Neural crest cell (in vitro differentiated cells): Measurements from ENCODE around the gene CARD8. TPM values are rescaled to one million over a fixed set of nuclear protein-coding genes. Genes with fewer than 3 reads are reported as not detected.
"Not testable (repeated sequence)": the region's sequence is repeated elsewhere in the genome, so short reads cannot be mapped to it uniquely, and the experiment has no call there.

Source experiments
- DNase-seq: peaks from one replicate; pipeline ENCODE4 v3.0.0; 2021; ENCODE audit warnings: low read depth, mixed read lengths, low spot score
- H3K27ac Mint-ChIP-seq: one replicate; pipeline ENCODE4 v1.8.0; 2021; ENCODE audit warnings: mild to moderate bottlenecking, mixed read lengths; ENCODE audit not compliant: unreplicated experiment
- H3K27me3 Mint-ChIP-seq: 2 replicates; pipeline ENCODE4 v1.8.0; 2021; ENCODE audit warnings: low read depth, mild to moderate bottlenecking, mixed read lengths
- H3K36me3 Mint-ChIP-seq: 2 replicates; pipeline ENCODE4 v1.8.0; 2021; ENCODE audit warnings: low read depth, mild to moderate bottlenecking, mixed read lengths
- H3K4me1 Mint-ChIP-seq: 2 replicates; pipeline ENCODE4 v1.8.0; 2021; ENCODE audit warnings: mixed read lengths
- H3K4me3 Mint-ChIP-seq: one replicate; pipeline ENCODE4 v1.8.0; 2021; ENCODE audit warnings: mild to moderate bottlenecking, mixed read lengths
- H3K9me3 Mint-ChIP-seq: 2 replicates; pipeline ENCODE4 v1.8.0; 2021; ENCODE audit warnings: mixed read lengths
- CTCF ChIP-seq: fragments of 200-600 bp; sonication (generic); conservative IDR thresholded peaks from 2 replicates; pipeline ENCODE4 v1.5.0; 2021; ENCODE audit warnings: antibody characterized with exemption, mild to moderate bottlenecking
- total RNA-seq: library from RNA; stranded (reverse); gene quantifications from 2 replicates; pipeline ENCODE4 v1.2.1, GENCODE V29; 2021

The CARD8 gene
- total RNA-seq, 1 donor from 2014 or later = 65.8 TPM

- no peak for TF ChIP-seq CTCF
- DNase-seq = no peak
- Mint-ChIP-seq H3K4me3 (no peak overlapping the region), H3K27me3 (no peaks in the 10 kb centered on the region), H3K9me3 (no peaks in the 10 kb centered on the region), H3K4me1 (peaks cover 1% of the 10 kb centered on the region), H3K27ac (no peak overlapping the region), H3K36me3 (peaks cover 36% of the 10 kb centered on the region)
Measured at GRCh38 chr19:48239120-48239519, 16.6 kb downstream of the CARD8 start.

GRCh38 chr19:48237057-48237456, 18.7 kb downstream of the CARD8 start:
- Mint-ChIP-seq H3K4me1 (no peaks in the 10 kb centered on the region), H3K27me3 (no peaks in the 10 kb centered on the region), H3K4me3 (no peak overlapping the region), H3K27ac (no peak overlapping the region), H3K36me3 (peaks cover 38% of the 10 kb centered on the region), H3K9me3 (no peaks in the 10 kb centered on the region)
- no peak for DNase-seq
- no peak for TF ChIP-seq CTCF

- Mint-ChIP-seq H3K4me3 (no peak overlapping the region), H3K27me3 (no peaks in the 10 kb centered on the region), H3K4me1 (no peaks in the 10 kb centered on the region), H3K9me3 (peaks cover 2% of the 10 kb centered on the region), H3K36me3 (peaks cover 43% of the 10 kb centered on the region), H3K27ac (no peak overlapping the region)
- no peak for TF ChIP-seq CTCF
- no peak for DNase-seq
Measured at GRCh38 chr19:48230555-48231129, 25.1 kb downstream of the CARD8 start.

- H3K9me3 Mint-ChIP-seq = no peaks in the 10 kb centered on the region
- H3K27ac Mint-ChIP-seq = no peak overlapping the region
- H3K4me1 Mint-ChIP-seq = peaks cover 14% of the 10 kb centered on the region
- DNase-seq = no peak
- no peak for TF ChIP-seq CTCF
- no peaks in the 10 kb centered on the region for H3K27me3 Mint-ChIP-seq
- H3K4me3 Mint-ChIP-seq = no peak overlapping the region
- H3K36me3 Mint-ChIP-seq = peaks cover 12% of the 10 kb centered on the region
Measured at GRCh38 chr19:48221628-48222027, 34.1 kb downstream of the CARD8 start.

- peaks cover 14% of the 10 kb centered on the region for H3K4me1 Mint-ChIP-seq
- not testable (repeated sequence) for H3K4me3 Mint-ChIP-seq, H3K27me3 Mint-ChIP-seq, DNase-seq, H3K9me3 Mint-ChIP-seq, H3K27ac Mint-ChIP-seq
- H3K36me3 Mint-ChIP-seq = peaks cover 12% of the 10 kb centered on the region
Measured at GRCh38 chr19:48220784-48221183, 34.9 kb downstream of the CARD8 start.

- Mint-ChIP-seq H3K4me3 (no peak overlapping the region), H3K4me1 (peaks cover 14% of the 10 kb centered on the region), H3K27me3 (no peaks in the 10 kb centered on the region), H3K36me3 (peaks cover 19% of the 10 kb centered on the region), H3K27ac (peak overlapping the region; percentile 78), H3K9me3 (no peaks in the 10 kb centered on the region)
- no peak for TF ChIP-seq CTCF
- DNase-seq = no peak
Measured at GRCh38 chr19:48218997-48219396, 36.7 kb downstream of the CARD8 start.
